ENCODE results near the gene TPCN1.

Gene TPCN1

DNA sequence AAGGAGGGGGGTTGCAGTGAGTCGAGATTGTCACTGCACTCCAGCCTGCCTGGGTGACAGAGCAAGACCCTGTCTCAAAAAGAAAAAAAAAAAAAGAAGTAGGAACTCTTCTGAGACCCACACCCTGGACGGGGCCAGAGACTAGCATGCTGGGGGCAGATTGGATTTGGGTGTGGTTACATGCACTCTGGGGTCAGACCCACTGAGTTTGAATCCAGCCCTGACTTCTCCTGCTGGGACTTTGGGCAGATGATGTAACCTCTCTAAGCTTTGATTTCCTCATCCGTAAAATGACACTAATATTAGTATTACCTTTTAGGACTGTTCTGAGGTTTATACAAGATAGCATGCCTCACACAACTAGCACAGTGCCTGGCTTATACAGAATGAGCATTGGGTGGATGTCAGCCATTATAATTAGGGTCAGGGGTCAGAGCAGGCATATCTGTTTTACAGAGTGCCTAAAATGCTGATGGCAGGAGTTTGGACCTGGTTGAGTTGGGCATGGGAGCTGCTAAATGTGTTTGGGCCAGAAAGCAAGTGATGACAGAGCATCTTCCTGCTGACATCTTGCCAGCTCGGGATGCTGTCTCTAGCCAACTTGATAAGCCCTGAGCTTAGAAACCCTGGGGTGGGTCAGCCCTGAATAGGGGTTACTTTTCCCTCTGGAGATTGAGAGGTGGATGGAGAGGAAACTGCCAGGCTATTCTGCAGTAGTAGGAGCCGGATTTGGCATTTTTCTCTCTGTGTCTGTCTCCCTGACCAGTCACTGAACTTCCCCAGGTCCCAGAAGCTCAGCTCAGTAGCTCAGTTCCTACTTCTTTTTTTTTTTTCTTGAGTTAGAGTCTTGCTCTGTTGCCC lies 15.5 kb downstream of the TPCN1 start:
- TF ChIP-seq, protein P1, sequence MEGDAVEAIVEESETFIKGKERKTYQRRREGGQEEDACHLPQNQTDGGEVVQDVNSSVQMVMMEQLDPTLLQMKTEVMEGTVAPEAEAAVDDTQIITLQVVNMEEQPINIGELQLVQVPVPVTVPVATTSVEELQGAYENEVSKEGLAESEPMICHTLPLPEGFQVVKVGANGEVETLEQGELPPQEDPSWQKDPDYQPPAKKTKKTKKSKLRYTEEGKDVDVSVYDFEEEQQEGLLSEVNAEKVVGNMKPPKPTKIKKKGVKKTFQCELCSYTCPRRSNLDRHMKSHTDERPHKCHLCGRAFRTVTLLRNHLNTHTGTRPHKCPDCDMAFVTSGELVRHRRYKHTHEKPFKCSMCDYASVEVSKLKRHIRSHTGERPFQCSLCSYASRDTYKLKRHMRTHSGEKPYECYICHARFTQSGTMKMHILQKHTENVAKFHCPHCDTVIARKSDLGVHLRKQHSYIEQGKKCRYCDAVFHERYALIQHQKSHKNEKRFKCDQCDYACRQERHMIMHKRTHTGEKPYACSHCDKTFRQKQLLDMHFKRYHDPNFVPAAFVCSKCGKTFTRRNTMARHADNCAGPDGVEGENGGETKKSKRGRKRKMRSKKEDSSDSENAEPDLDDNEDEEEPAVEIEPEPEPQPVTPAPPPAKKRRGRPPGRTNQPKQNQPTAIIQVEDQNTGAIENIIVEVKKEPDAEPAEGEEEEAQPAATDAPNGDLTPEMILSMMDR (IDR thresholded peaks at IDR 0.05; ENCODE audit: low read length, missing control alignments): no peak
- DNase-seq (ENCODE audit: low read depth): no peak
- no peak overlapping the region for H3K4me3 ChIP-seq (replicated peaks; ENCODE audit: low read depth, low read length)

DNA sequence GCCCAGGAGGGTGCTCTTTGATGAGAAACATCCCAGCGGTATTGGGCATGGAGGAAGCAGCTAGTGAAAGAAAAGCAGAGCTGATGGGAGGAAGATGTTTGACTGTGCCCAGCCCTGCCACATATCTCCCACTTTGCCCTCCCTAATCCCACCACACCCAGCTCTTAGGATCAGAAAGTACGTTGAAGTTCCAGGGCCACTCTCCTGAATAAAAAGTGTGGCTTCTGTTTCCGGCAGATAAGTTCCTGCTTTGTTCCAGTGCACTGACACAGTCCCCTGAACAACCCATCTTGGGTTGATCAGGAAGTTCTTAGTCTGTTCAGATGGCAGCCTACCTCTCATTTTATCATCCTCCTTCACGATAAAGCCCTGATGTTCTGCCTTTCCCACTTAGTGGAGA lies 16.5 kb downstream of the TPCN1 start:
- H3K4me3 ChIP-seq (replicated peaks; ENCODE audit: low read depth, low read length): no peak overlapping the region
- DNase-seq (ENCODE audit: low read depth): no peak
- TF ChIP-seq, protein P1 (IDR thresholded peaks at IDR 0.05; ENCODE audit: low read length, missing control alignments): no peak

DNA sequence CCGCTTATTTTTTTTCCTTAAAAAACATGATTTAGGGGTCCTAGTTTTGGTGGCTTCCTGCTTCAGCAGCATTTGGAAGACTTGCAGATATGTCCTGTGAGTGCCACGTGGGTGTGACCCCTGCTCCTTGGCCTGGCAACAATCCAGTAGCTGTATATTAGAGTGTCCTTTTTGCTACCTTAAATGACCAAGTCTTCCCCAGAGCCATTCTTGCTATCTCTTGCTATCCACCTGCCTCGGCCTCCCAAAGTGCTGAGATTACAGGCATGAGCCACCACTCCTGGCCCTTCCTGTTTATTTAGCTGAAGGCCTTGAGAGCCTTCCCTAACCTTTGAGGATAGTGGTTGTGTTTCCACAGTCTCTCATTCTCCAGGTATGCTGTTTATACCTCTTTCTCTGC lies 17.0 kb downstream of the TPCN1 start:
- no peak for DNase-seq (ENCODE audit: low read depth)

DNA sequence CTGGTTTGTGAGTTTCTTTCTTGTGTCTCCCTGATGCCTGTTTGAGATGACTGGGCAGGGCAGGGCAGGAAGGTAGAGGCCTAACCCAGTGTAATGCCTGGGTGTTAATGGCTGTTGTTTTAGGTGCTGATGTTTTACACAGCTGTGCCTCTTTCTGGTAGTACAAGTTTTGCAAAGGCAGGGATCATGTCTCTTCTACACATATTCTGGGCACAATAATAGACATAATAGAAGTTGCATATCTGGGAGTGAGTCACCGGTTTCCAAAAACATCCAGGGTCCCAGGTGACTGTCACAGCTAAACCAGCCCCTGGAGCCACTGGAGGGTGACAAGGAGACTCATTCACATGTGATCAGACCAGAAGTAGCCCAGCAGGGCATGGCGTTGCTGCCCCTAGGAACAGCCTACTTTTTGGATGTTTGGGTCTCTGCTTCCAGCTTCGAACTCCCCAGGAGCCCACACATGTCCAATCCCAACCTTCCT lies 18.1 kb downstream of the TPCN1 start:
- H3K4me3 ChIP-seq (replicated peaks; ENCODE audit: low read depth, low read length): no peak overlapping the region
- TF ChIP-seq, protein P1 (IDR thresholded peaks at IDR 0.05; ENCODE audit: low read length, missing control alignments): no peak
- DNase-seq (ENCODE audit: low read depth): no peak

More for the DNA sequence above, 17.0 kb downstream of the TPCN1 start:
- H3K4me3 ChIP-seq (replicated peaks; ENCODE audit: low read depth, low read length): no peak overlapping the region
- TF ChIP-seq, protein P1 (IDR thresholded peaks at IDR 0.05; ENCODE audit: low read length, missing control alignments): no peak

DNA sequence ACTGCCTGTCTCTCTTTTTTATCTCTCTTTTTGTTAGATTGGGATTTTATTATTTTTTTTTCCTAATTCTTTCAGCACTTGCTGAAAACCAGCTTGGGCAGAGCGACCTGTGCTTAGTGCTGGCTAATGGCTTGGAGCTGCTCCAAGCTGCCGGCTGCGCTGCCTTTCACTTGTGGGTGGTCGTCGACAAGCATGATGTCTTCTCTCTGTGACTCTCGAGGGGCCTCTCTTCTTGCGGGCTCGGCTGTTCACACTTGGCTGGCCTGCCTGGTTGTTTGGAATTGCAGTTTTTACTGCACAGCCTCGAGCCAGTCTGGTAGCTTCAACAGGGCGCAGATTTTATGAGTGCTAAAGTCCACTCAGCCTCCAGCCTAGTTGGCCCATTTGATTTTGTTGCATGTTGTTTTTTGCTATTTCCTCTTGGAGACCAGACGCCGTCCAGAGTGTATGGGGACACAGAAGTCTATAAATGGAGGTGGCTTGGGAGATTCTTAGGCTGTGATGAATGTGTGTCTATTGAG lies 18.6 kb downstream of the TPCN1 start:
- H3K4me3 ChIP-seq (replicated peaks; ENCODE audit: low read depth, low read length): no peak overlapping the region
- DNase-seq (ENCODE audit: low read depth): no peak
- TF ChIP-seq, protein P1 (IDR thresholded peaks at IDR 0.05; ENCODE audit: low read length, missing control alignments): no peak

DNA sequence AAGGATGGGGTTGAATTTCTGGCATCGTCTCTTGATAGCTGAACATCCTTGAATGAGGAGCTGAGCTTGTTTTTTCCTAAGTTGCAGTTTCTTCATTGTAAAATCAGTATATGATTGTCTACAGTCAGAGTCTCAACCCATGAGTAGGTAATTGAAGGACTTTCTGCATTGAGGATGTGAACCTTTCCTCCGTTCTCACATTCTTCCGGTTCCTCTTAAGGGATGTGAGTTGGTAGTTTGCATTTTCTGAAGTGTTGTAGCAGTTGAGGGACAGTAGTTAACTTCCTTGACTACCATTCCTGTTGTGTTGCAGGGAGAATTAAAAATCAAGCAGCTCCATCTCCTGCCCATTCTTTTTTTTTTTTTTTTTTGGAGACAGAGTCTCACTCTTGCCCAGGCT lies 19.1 kb downstream of the TPCN1 start:
- no peak for DNase-seq (ENCODE audit: low read depth)
- TF ChIP-seq, protein P1 (IDR thresholded peaks at IDR 0.05; ENCODE audit: low read length, missing control alignments): no peak

More for the DNA sequence above, 19.1 kb downstream of the TPCN1 start:
- no peak overlapping the region for H3K4me3 ChIP-seq (replicated peaks; ENCODE audit: low read depth, low read length)
